Right lobe of liver (tissue), 6 donors: ENCODE measurements around the gene ATXN7L3B. TPM values are rescaled to one million over a fixed set of nuclear protein-coding genes. Genes with fewer than 3 reads are reported as not detected.
"Not testable (repeated sequence)": the region's sequence is repeated elsewhere in the genome, so short reads cannot be mapped to it uniquely, and the experiment has no call there.

Source experiments
- ATAC-seq, 4 donors: fragments of 200-7000 bp; cut with Tn5 transposase; one replicate each; pipeline ENCODE4 v1.9.1; 2020; ENCODE audit warnings: mild to moderate bottlenecking in 4 of 4, moderate library complexity in 4 of 4
- DNase-seq, 3 donors: peaks; one replicate each; pipeline ENCODE4 v3.0.0-alpha.2; 2020
- H3K27ac ChIP-seq, 3 donors: fragments of 200-600 bp; one replicate each; pipeline ENCODE4 v1.8.0; 2022
- H3K27me3 ChIP-seq, 2 donors: fragments of 200-600 bp; one replicate each; pipeline ENCODE4 v1.8.0; 2022
- H3K36me3 ChIP-seq, 4 donors: fragments of 200-600 bp; sonication (generic) in 1 of 4; one replicate each; pipeline versions ENCODE4 v1.5.1 to v1.8.0; 2017 to 2022; ENCODE audit warnings: control low read depth in 1 of 4
- H3K4me1 ChIP-seq, 4 donors: fragments of 200-600 bp; sonication (generic) in 1 of 4; one replicate each; pipeline versions ENCODE4 v1.5.1 to v1.8.0; 2017 to 2022; ENCODE audit warnings: control low read depth in 1 of 4
- H3K4me3 ChIP-seq, 3 donors: fragments of 200-600 bp; one replicate each; pipeline ENCODE4 v1.8.0; 2022
- H3K9me3 ChIP-seq, 4 donors: fragments of 200-600 bp; sonication (generic) in 1 of 4; one replicate each; pipeline versions ENCODE4 v1.5.1 to v1.8.0; 2017 to 2022; ENCODE audit warnings: control low read depth in 1 of 4
- POLR2A ChIP-seq: fragments of 450-650 bp; IDR thresholded peaks from one replicate; pipeline ENCODE4 v1.6.1; 2017; ENCODE audit warnings: antibody characterized with exemption, mild to moderate bottlenecking
- WGBS: methylation state at CpG from one replicate; pipeline ENCODE4 v1.1.6; 2018; ENCODE audit warnings: low coverage, low lambda C conversion rate; ENCODE audit not compliant: insufficient coverage; ENCODE audit errors: missing lambda C conversion rate; 5-methylcytosine and 5-hydroxymethylcytosine counted together
- intact Hi-C, 2 donors: fragments of 100-400 bp; cut with DNase I; formaldehyde crosslinking; loops; one replicate each; pipeline versions ENCODE4 v1.11.2 to v1.14.1; 2022
- total RNA-seq, 6 experiments: library from RNA; depleted of rRNA in 2 of 6; stranded (reverse); fragments of >200 nt in 2 of 6; fragmentation: NEBNext Ultra II Directional in 3 of 6; extraction: Animal tissue kit (Norgen Biotek cat#: 25700) in 3 of 6; gene quantifications; one replicate each; pipeline versions ENCODE4 v1.1.0 to v1.2.4, GENCODE V29; 2016 to 2023
- TF ChIP-seq, protein P1 (sequence below), 4 donors: fragments of 200-600 bp in 3 of 4; fragments of 450-650 bp in 1 of 4; IDR thresholded peaks; one replicate each; pipeline versions ENCODE4 v1.5.1 to v1.8.0; 2016 to 2022; ENCODE audit warnings: antibody characterized with exemption in 4 of 4, mild to moderate bottlenecking in 2 of 4
- donor health status: DM: no; HTN: yes; CAD: no.
- donor health status: DM: no; HTN: no; CAD: no.
- donor health status: DM: no; HTN: no; CAD: no.
- donor health status: DM: no; HTN: yes; CAD: no.
- donor health status: DM: no; HTN: yes; CAD: no.

The ATXN7L3B gene
- total RNA-seq, 6 experiments from 2014 or later: 10.8 to 16.6 (median 11.7) TPM

DNA sequence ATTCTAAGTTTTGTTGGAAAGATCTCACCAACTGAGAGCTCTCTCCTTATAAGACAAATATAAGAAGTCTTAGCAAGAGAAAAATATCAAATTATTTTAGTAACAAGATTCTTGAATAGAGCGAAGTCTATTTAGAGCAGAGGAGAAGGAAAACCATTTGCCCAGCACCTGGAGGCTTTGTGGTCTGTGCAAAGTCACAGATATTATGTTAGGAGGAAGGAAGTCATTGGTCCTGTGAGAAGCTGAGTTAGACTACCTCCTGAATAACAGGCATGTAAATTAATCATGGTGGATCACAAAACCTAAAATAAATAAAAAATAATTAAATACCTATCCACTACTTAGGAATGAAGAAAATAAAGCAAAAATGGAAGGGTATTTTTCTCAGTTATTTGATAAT, 38.4 kb upstream of the ATXN7L3B start:
- 56% methylated on average over 1 of the region's 1 CpG for WGBS
- no peak overlapping the region for H3K27ac ChIP-seq

DNA sequence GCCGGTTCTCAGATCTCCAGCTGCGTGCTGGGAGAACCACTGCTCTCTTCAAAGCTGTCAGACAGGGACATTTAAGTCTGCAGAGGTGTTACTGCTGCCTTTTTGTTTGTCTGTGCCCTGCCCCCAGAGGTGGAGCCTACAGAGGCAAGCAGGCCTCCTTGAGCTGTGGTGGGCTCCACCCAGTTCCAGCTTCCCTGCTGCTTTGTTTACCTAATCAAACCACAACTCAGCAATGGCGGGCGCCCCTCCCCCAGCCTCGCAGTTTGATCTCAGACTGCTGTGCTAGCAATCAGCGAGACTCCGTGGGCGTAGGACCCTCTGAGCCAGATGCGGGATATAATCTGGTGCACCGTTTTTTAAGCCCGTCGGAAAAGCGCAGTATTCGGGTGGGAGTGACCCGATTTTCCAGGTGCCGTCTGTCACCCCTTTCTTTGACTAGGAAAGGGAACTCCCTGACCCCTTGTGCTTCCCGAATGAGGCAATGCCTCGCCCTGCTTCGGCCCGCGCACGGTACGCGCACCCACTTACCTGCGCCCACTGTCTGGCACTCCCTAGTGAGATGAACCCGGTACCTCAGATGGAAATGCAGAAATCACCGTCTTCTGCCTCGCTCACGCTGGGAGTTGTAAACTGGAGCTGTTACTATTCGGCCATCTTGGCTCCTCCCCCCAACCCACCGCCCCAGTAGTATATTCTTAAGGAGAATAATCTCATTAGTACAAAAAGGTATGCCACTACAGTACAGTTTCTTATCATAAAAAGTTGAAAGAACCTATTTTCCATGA, 28.6 kb upstream of the ATXN7L3B start:
- H3K4me1 ChIP-seq, ATAC-seq, H3K36me3 ChIP-seq, H3K27me3 ChIP-seq, H3K9me3 ChIP-seq, H3K4me3 ChIP-seq, DNase-seq, intact Hi-C loops, H3K27ac ChIP-seq: not testable (repeated sequence)
- WGBS: 81% methylated on average over 7 of the region's 31 CpGs

More for the DNA sequence above, 38.4 kb upstream of the ATXN7L3B start:
- TF ChIP-seq POLR2A: no peak
- TF ChIP-seq, protein P1, sequence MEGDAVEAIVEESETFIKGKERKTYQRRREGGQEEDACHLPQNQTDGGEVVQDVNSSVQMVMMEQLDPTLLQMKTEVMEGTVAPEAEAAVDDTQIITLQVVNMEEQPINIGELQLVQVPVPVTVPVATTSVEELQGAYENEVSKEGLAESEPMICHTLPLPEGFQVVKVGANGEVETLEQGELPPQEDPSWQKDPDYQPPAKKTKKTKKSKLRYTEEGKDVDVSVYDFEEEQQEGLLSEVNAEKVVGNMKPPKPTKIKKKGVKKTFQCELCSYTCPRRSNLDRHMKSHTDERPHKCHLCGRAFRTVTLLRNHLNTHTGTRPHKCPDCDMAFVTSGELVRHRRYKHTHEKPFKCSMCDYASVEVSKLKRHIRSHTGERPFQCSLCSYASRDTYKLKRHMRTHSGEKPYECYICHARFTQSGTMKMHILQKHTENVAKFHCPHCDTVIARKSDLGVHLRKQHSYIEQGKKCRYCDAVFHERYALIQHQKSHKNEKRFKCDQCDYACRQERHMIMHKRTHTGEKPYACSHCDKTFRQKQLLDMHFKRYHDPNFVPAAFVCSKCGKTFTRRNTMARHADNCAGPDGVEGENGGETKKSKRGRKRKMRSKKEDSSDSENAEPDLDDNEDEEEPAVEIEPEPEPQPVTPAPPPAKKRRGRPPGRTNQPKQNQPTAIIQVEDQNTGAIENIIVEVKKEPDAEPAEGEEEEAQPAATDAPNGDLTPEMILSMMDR (IDR thresholded peaks at IDR 0.05): no peak
- Histone ChIP-seq H3K27me3 (no peaks in the 10 kb centered on the region), H3K9me3 (no peaks in the 10 kb centered on the region), H3K36me3 (no peaks in the 10 kb centered on the region), H3K4me1 (no peaks in the 10 kb centered on the region), H3K4me3 (no peak overlapping the region)
- ATAC-seq (no peak), DNase-seq (no peak)
- intact Hi-C loops: no loop called here

DNA sequence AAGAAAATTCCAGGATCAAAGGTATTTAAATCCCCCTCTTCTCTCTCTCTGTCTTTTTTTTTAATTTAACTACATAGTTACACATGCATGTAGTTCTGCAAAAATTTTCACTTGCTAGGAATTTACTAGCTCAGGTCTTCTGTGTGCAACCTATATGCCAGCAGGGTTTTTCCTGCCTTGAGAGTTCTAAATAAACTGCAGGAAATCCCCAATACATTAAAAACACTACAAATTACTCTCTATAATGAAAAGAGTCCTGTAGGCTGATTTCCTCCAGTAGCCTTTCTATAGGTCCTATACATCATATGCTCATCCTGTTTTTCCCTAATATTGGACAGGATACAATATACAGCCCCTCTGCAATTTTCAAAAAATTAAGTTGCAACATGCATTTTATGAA, 27.7 kb upstream of the ATXN7L3B start:
- Histone ChIP-seq H3K4me1 (no peaks in the 10 kb centered on the region), H3K27ac (no peak overlapping the region), H3K36me3 (no peaks in the 10 kb centered on the region), H3K9me3 (no peaks in the 10 kb centered on the region), H3K4me3 (no peak overlapping the region), H3K27me3 (no peaks in the 10 kb centered on the region)
- DNase-seq: no peak
- TF ChIP-seq, protein P1 (IDR thresholded peaks at IDR 0.05): no peak
- TF ChIP-seq POLR2A: no peak
- intact Hi-C loops: no loop called here
- ATAC-seq: no peak

DNA sequence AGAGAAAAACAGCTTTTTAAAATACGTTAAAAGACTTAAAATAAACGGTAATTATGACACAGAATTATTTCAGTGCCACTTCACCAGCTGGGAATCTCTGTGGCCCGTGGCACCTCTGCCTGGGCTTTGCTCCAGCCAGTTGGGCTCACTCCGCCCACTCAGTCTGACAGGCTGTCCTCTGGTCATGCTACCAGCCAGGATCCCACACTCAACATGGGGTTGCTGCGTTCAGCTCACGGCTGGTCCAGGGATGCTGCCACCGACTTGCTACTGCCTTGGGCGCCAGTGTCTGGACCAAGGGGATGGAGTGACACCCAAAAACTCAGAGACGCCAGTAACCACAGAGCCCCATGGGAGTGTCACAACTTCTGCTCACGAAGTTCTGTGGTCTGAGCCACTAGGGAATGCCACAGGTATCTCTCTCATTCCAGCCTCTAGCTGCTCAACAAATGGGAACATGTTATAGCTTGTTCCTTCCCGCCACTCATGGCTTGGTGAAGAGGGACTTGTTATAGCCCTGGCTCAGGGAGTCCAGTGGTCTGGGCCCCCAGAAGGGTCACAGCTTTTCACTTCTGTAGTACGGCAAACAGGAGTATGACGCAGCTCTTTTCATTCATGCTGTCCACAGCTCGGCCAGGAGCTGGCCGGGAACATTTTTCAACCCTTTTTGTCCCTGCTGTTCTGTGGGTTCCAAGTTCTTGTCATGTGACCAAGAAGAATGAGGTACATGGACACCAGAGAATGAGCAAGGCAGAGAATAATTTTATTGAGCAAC, 23.4 kb upstream of the ATXN7L3B start:
- no peaks in the 10 kb centered on the region for H3K36me3 ChIP-seq
- H3K4me3 ChIP-seq: no peak overlapping the region
- TF ChIP-seq, protein P1 (IDR thresholded peaks at IDR 0.05): no peak
- no peak for TF ChIP-seq POLR2A
- 76% methylated on average over 11 of the region's 15 CpGs for WGBS
- ATAC-seq (no peak), DNase-seq (no peak)
- no peaks in the 10 kb centered on the region for H3K4me1 ChIP-seq
- intact Hi-C loops: no loop called here
- H3K27me3 ChIP-seq: no peaks in the 10 kb centered on the region
- no peaks in the 10 kb centered on the region for H3K9me3 ChIP-seq
- H3K27ac ChIP-seq: no peak overlapping the region

DNA sequence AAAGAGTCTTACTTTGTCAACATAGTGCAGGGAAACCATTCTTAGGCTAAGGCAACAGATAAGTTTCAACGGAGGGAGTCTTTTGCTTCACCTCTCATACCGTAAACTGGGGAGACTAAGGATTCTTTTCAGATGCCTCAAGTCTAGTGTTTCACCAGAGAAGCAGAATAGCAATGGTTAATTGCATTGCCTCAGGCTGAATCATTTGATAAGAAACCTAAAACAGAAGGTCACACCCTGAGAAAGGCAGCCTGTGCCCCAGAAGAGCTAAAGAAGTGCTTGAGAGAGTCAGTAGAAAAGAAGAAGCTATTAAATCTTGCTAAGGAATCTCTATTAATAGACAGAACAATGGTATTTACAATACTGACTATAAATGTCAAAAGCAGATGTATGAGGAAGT, 21.8 kb upstream of the ATXN7L3B start:
- no peak for ATAC-seq
- H3K27ac ChIP-seq: no peak overlapping the region
- no peaks in the 10 kb centered on the region for H3K36me3 ChIP-seq
- H3K27me3 ChIP-seq: no peaks in the 10 kb centered on the region
- H3K4me1 ChIP-seq: no peaks in the 10 kb centered on the region
- TF ChIP-seq POLR2A: no peak
- TF ChIP-seq, protein P1 (IDR thresholded peaks at IDR 0.05): no peak
- WGBS: 23% methylated on average over 2 of the region's 2 CpGs
- DNase-seq: no peak
- H3K4me3 ChIP-seq: no peak overlapping the region
- no peaks in the 10 kb centered on the region for H3K9me3 ChIP-seq
- intact Hi-C loops: no loop called here
